Measurements from ENCODE around the gene CREBBP. TPM values are rescaled to one million over a fixed set of nuclear protein-coding genes. Genes with fewer than 3 reads are reported as not detected.

CREBBP gene
- total RNA-seq, 1 donor from 2014 or later = 50.3 TPM

DNA sequence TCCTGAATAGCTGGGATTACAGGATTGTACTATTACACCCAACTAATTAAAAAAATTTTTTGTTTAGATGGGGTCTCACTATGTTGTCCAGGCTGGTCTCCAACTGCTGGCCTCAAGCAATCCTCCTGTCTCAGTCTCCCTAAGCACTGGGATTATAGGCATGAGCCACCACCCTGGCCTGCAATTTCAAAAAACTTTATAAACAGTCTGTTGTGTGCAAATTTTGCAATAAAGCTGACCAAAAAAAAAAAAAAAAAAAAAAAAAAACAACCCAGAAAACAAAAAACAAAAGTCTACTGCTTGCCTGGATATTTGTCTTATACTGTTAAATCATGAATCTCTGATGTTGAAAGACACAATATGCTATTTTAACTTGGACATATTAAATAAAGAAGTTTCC, 4.4 kb downstream of the CREBBP start:
- H3K27me3 Mint-ChIP-seq (ENCODE audit: insufficient read depth) = no peaks in the 10 kb centered on the region
- H3K4me1 Mint-ChIP-seq (ENCODE audit: low read depth) = peaks cover 51% of the 10 kb centered on the region
- no peak overlapping the region for H3K27ac Mint-ChIP-seq
- H3K36me3 Mint-ChIP-seq (ENCODE audit: low read depth) = peaks cover 18% of the 10 kb centered on the region
- H3K9me3 Mint-ChIP-seq = no peaks in the 10 kb centered on the region
- no peak overlapping the region for H3K4me3 Mint-ChIP-seq
- no peak for DNase-seq (ENCODE audit: low spot score)
- intact Hi-C loops (cut with micrococcal nuclease) = loop anchor here (5.0 to 10.0 kb wide), 2 partner anchors 69 to 371 kb away; partner anchors contain the start of gene CLUAP1

DNA sequence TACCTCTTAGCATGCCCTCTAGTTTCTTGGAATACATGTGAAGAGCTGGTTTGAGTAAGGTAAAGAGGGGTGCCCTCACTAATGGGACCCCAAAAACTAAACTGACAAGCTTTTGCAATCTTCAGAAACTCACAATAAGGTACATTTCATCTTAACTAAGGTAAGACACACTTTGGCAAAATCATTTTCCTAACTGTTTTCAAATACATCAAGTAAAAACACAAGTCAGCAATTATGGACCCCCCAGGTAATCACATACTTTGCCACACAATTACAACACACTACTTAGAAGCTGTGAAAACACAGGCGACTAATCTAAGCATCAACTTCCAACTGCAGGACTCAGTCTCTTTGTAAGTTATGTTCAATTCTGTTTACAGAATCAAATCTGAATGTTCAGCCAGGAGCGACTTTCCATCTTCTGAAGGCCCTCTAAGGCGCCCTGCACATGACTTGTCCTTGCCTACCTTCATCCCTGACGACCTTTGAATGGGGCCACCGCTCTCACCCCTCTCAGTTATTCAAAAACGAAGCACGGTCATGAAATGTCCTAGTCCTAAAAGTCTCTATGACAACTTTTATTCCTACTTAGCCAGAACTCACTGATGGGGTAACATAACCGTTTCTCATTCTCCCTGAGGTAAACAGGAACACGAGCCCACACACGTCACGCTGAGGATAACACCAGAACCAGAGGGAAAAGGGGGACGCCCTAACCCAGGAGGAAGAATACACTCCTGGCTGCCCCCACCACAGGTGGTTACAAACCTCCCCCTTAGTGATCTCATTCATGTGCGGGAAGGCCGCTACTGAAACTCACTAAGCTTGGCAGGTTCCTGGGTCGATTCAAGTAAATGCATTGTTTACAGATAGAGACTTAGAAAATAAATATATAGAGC, 5.5 kb downstream of the CREBBP start:
- intact Hi-C loops (cut with micrococcal nuclease) = loop anchor here (5.0 to 10.0 kb wide), 2 partner anchors 68 to 370 kb away; partner anchors contain the start of gene CLUAP1
- Mint-ChIP-seq H3K27ac (no peak overlapping the region), H3K4me1 (ENCODE audit: low read depth) (peaks cover 62% of the 10 kb centered on the region), H3K9me3 (no peaks in the 10 kb centered on the region), H3K36me3 (ENCODE audit: low read depth) (peaks cover 19% of the 10 kb centered on the region), H3K4me3 (no peak overlapping the region), H3K27me3 (ENCODE audit: insufficient read depth) (no peaks in the 10 kb centered on the region)
- DNase-seq (ENCODE audit: low spot score) = no peak

DNA sequence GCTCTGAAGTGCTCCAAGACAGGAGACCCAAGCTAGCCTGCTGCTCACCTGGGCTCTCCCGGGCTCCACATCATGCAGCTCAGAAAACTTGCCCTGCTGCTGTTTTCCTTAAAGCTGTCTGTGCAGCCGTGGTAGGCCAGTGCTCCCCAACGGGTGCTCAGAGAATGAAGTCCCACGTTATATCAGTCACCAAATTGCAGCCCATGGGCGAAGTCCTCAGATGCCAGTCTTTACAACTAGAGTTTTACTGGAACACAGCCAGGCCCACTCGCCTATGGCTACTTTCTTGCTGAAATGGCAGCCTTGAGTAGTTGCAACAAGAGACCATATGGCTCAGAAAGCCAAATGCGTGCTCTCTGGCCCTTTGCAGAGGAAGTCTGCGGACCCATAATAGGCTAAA, 6.3 kb downstream of the CREBBP start:
- no peak overlapping the region for H3K4me3 Mint-ChIP-seq
- H3K4me1 Mint-ChIP-seq (ENCODE audit: low read depth) = peaks cover 68% of the 10 kb centered on the region
- peaks cover 21% of the 10 kb centered on the region for H3K36me3 Mint-ChIP-seq (ENCODE audit: low read depth)
- DNase-seq (ENCODE audit: low spot score) = no peak
- no peak overlapping the region for H3K27ac Mint-ChIP-seq
- no peaks in the 10 kb centered on the region for H3K9me3 Mint-ChIP-seq
- intact Hi-C loops (cut with micrococcal nuclease) = loop anchor here (10.0 kb wide), 1 partner anchor 369 kb away; the partner anchor contains the start of gene CLUAP1
- H3K27me3 Mint-ChIP-seq (ENCODE audit: insufficient read depth) = no peaks in the 10 kb centered on the region

DNA sequence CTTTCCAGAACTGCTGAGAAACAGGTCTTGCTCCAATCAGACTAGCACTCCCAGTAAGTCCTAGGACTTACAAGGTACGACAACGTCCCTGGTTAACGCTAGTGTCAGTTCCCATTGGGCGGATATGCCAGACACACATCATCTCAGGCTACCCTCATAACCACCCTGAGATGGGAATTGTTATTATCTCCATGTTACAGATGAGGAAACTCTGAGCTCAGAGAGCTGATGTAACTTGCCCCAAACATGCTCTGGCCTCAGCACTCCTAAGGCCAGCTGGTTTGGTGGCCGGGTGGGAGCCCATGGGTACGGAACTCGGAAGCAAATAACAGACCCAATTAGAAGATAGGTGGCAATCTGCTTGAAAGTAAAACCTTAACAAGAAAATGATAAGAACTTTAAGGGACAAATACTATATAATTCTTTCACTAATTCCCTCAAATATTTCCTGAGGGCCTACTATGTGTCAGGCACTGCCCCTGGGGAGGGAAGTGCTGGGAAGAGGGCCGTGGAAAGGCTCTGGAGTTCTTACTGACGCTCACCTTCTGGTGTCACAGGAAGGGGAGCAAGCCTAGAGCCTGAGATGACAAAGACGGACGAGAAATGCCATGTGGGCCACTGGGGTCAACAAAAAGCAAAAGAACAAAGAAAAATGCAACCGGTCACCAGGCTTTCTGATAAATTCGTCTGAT, 6.9 kb downstream of the CREBBP start:
- intact Hi-C loops (cut with micrococcal nuclease) = loop anchor here (10.0 kb wide), 1 partner anchor 369 kb away; the partner anchor contains the start of gene CLUAP1
- peaks cover 68% of the 10 kb centered on the region for H3K4me1 Mint-ChIP-seq (ENCODE audit: low read depth)
- H3K9me3 Mint-ChIP-seq = no peaks in the 10 kb centered on the region

DNA sequence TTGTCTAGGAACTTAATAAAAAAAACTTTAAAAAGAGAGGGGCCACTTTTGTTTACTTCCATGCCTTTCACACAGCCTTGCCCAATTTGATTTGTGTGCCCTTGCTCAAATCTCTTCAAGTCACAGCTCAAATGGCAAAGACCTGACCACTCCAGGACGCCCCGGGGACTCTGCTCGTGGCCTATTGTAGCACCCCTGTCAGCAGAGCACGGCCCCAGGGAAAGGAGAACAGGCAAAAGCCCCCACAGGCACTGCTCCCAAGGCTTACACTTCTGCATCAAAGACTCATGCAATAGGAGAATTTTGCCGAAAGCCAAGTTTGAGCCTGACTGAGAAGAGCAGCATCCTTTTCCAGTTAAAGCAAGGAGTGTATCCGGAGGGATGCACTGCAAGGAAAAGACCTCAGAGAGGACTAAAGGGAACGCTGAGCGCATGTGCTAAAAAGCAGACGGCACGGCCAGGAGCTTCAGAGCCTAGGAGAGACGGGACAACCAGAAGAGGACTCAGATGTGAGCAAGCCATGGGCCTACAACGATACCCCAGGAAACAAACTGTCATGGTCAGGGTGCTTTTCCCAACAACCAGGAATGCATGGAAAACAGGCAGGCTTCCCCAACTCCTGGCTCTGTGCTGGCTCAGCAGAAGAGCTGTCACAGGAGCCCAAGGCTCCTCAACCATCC, 8.2 kb downstream of the CREBBP start:
- intact Hi-C loops (cut with micrococcal nuclease) = loop anchor here (10.0 kb wide), 1 partner anchor 368 kb away; the partner anchor contains the start of gene CLUAP1
- Mint-ChIP-seq H3K27me3 (ENCODE audit: insufficient read depth) (no peaks in the 10 kb centered on the region), H3K27ac (no peak overlapping the region), H3K4me1 (ENCODE audit: low read depth) (peaks cover 59% of the 10 kb centered on the region), H3K36me3 (ENCODE audit: low read depth) (peaks cover 7% of the 10 kb centered on the region), H3K9me3 (no peaks in the 10 kb centered on the region), H3K4me3 (no peak overlapping the region)
- DNase-seq (ENCODE audit: low spot score) = no peak

More for the DNA sequence above, 6.9 kb downstream of the CREBBP start:
- DNase-seq (ENCODE audit: low spot score) = no peak
- H3K27me3 Mint-ChIP-seq (ENCODE audit: insufficient read depth) = no peaks in the 10 kb centered on the region
- no peak overlapping the region for H3K27ac Mint-ChIP-seq
- H3K4me3 Mint-ChIP-seq = no peak overlapping the region
- H3K36me3 Mint-ChIP-seq (ENCODE audit: low read depth) = peaks cover 20% of the 10 kb centered on the region

DNA sequence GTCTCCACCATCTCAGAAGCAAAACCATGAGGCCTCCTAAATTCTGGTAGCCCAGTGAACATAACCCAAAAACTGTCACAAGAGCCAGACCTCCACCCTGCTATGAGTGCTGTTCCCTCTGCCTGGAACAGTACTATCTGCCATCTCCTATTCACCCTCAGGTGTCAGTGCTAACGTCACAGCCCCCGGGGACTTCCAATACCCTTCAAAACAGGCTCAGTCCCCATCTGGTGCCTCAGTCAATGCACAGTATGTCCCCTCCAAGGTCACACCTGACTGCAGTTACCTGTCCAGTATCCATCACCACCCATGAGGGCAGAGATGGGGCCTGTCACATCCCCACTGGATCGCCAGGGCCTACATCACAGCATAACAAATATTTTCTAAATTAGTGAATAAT, 11.5 kb downstream of the CREBBP start:
- Mint-ChIP-seq H3K4me3 (no peak overlapping the region), H3K4me1 (ENCODE audit: low read depth) (peaks cover 54% of the 10 kb centered on the region), H3K27ac (no peak overlapping the region)

DNA sequence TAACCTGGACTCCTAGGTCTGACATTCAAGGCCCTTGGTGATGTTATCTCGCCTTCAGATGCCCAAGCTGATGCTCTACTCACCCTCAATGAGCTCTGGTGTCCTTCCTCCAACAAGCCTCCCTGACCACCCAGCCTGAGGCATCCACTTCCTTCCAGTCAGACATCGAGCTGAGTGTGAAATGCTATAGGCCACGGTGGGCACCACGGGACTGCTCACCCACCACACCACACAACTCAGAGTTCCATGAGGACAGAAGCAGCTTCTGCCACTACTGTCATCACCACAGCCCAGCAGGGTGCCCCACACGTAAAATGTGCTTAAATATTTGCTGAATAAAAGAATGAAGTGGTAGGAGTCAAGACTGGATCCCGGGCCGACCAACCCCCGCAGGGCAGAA, 12.0 kb downstream of the CREBBP start:
- H3K27me3 Mint-ChIP-seq (ENCODE audit: insufficient read depth) = no peaks in the 10 kb centered on the region
- no peak overlapping the region for H3K27ac Mint-ChIP-seq
- no peak for DNase-seq (ENCODE audit: low spot score)
- H3K9me3 Mint-ChIP-seq = no peaks in the 10 kb centered on the region
- intact Hi-C loops (cut with micrococcal nuclease) = no loop called here
- H3K36me3 Mint-ChIP-seq (ENCODE audit: low read depth) = peaks cover 5% of the 10 kb centered on the region
- H3K4me3 Mint-ChIP-seq = no peak overlapping the region
- peaks cover 53% of the 10 kb centered on the region for H3K4me1 Mint-ChIP-seq (ENCODE audit: low read depth)

More for the DNA sequence above, 11.5 kb downstream of the CREBBP start:
- intact Hi-C loops (cut with micrococcal nuclease) = no loop called here
- no peaks in the 10 kb centered on the region for H3K9me3 Mint-ChIP-seq
- H3K36me3 Mint-ChIP-seq (ENCODE audit: low read depth) = peaks cover 5% of the 10 kb centered on the region
- H3K27me3 Mint-ChIP-seq (ENCODE audit: insufficient read depth) = no peaks in the 10 kb centered on the region
- no peak for DNase-seq (ENCODE audit: low spot score)

DNA sequence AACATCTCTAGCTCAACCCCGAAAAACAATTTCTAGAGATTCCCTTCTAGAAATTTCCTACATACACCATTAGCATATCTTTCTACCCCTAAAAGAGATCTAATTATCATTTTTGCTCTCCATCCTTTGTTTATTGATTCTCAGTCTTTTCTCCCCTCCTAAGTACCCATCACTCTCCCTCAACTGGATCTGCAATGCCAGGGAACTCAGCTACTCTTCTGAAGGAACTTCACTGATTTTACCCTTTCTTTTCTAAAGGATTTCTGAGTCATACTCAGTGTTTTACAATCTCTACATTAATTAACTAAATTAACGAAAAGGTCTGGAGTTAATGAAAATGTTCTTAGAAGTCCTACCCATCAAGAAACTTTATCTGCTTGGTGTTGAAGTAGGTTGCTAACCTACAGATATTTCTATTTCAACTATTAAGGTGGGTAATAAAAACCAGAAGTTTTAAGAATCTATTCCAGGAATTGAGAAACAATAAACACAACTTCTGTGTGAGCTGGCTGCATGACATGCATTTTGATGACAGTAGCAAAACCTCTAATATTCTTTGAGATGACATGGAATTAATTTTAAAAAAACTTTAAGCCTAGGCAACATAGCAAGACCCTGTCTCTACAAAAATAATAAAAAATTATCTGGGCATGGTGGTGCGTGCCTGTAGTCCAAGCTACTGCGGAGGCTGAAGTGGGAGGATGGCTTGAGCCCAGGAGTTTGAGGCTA, 13.6 kb downstream of the CREBBP start:
- H3K27me3 Mint-ChIP-seq (ENCODE audit: insufficient read depth) = no peaks in the 10 kb centered on the region
- intact Hi-C loops (cut with micrococcal nuclease) = no loop called here
- H3K4me1 Mint-ChIP-seq (ENCODE audit: low read depth) = peaks cover 48% of the 10 kb centered on the region
- H3K27ac Mint-ChIP-seq = no peak overlapping the region
- H3K9me3 Mint-ChIP-seq = no peaks in the 10 kb centered on the region
- DNase-seq (ENCODE audit: low spot score) = no peak
- H3K4me3 Mint-ChIP-seq = no peak overlapping the region
- H3K36me3 Mint-ChIP-seq (ENCODE audit: low read depth) = peaks cover 5% of the 10 kb centered on the region

DNA sequence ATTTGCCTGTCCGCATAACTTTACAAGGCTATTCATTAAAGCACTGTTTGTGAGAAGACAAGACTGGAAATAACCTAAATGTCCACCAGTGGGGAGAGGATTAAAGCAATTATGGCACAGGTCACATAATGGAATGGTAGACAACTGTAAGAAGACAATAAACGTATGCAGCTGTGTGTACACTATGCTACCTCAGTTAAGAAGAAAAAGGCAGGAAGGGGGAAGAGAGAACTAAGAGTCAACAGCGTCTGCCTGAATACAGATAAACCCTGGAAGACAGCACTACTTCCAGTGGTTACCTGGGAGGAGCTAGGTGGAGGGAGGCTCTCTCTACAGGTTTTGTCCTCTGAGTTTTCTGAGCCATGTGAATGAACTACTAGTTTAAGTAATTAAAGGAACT, 15.3 kb downstream of the CREBBP start:
- H3K36me3 Mint-ChIP-seq (ENCODE audit: low read depth) = peaks cover 4% of the 10 kb centered on the region
- H3K27me3 Mint-ChIP-seq (ENCODE audit: insufficient read depth) = no peaks in the 10 kb centered on the region
- intact Hi-C loops (cut with micrococcal nuclease) = no loop called here
- H3K4me1 Mint-ChIP-seq (ENCODE audit: low read depth) = peaks cover 32% of the 10 kb centered on the region
- no peak for DNase-seq (ENCODE audit: low spot score)
- no peak overlapping the region for H3K4me3 Mint-ChIP-seq
- no peak overlapping the region for H3K27ac Mint-ChIP-seq
- H3K9me3 Mint-ChIP-seq = no peaks in the 10 kb centered on the region

DNA sequence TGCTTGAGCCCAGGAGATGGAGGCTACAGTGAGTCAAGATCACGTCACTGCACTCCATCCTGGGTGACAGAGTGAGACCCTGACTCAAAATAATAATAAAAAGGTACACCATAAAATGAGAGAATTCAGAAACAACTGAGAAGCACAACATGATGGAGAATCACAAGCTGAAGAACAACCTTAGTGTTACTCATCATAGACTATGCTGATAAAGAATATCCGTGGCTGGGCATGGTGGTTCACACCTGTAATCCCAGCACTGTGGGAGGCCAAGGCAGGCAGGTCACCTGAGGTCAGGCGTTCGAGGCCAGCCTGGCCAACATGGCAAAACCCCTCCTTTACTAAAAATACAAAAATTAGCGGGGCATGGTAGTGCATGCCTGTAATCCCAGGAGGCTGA, 16.0 kb downstream of the CREBBP start:
- Mint-ChIP-seq H3K27ac (no peak overlapping the region), H3K4me1 (ENCODE audit: low read depth) (peaks cover 26% of the 10 kb centered on the region), H3K4me3 (no peak overlapping the region), H3K36me3 (ENCODE audit: low read depth) (peaks cover 2% of the 10 kb centered on the region), H3K9me3 (no peaks in the 10 kb centered on the region), H3K27me3 (ENCODE audit: insufficient read depth) (no peaks in the 10 kb centered on the region)
- intact Hi-C loops (cut with micrococcal nuclease) = no loop called here
- DNase-seq (ENCODE audit: low spot score) = no peak

DNA sequence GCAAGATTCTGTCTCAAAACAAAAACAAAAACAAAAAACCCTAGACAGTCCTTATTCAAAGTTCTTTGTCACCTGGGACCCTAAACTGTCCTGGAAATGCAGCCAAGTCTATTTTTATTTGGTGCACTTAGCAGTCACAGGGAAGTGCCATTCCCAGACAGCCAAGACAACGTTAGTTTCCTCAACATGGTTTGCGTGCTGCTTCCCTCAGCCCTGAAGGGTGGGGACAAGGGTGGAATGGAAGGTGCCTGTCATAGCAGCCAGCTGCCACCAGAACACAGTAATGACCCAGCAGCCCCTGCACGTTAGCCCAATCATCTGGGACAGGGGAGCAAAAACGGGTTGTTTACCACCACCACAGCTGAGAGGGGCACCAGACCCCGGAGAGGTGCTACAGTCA, 16.9 kb downstream of the CREBBP start:
- DNase-seq (ENCODE audit: low spot score) = no peak
- Mint-ChIP-seq H3K4me3 (no peak overlapping the region), H3K9me3 (no peaks in the 10 kb centered on the region), H3K27ac (no peak overlapping the region), H3K4me1 (ENCODE audit: low read depth) (peaks cover 22% of the 10 kb centered on the region), H3K27me3 (ENCODE audit: insufficient read depth) (no peaks in the 10 kb centered on the region), H3K36me3 (ENCODE audit: low read depth) (peaks cover 2% of the 10 kb centered on the region)
- intact Hi-C loops (cut with micrococcal nuclease) = no loop called here

DNA sequence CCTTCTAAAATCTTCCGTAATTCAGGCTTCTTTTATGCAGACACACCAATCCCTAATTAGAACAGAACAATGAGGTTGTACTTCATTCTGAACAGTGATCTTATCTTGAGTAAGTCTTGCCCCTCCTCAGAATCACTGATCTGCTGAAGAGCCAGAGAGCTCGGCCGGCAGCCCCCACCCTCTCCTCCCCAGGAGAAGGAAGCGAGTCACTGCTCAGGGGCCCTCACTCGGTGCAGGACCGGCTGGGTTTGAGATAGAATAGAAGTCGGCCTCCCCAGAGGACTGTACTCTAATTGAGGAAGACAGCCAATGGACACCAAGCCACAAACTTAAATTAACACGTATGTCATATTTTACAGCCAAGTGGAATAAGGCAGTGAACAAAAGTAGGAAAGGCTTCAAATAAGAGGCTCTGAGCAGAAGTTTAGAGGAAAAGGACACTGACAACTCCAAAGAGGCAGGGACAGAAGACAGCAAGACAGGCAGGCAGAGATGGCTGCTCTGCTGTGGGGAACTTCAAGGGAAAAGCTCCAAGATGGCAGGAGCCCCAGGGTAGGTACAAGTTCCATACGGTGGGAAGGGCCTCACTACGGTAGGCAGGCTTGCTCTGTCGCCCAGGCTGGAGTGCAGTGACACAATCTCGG, 18.6 kb downstream of the CREBBP start:
- Mint-ChIP-seq H3K27ac (no peak overlapping the region), H3K27me3 (ENCODE audit: insufficient read depth) (no peaks in the 10 kb centered on the region), H3K4me1 (ENCODE audit: low read depth) (peaks cover 34% of the 10 kb centered on the region), H3K4me3 (no peak overlapping the region), H3K36me3 (ENCODE audit: low read depth) (peaks cover 2% of the 10 kb centered on the region), H3K9me3 (no peaks in the 10 kb centered on the region)
- no peak for DNase-seq (ENCODE audit: low spot score)
- intact Hi-C loops (cut with micrococcal nuclease) = no loop called here

All from activated T-helper 1 cell treated with anti-CD3 and anti-CD28 coated beads, Interleukin-12 subunit alpha, Interleukin-12 subunit beta, Interleukin-2, Interleukin-4 antibody, amounts not matched to agents 30 ng/mL and 10 ng/mL and 1 ng/mL, durations not matched to agents 14 hours and 24 hours and 36 hours (primary cell).